CD4-positive, alpha-beta T cell treated with Interleukin-6 at 100 ng/mL for 8 hours (primary cell): ENCODE data around the gene IL1RAP.
"Not testable (repeated sequence)": the region's sequence is repeated elsewhere in the genome, so short reads cannot be mapped to it uniquely, and the experiment has no call there.

Experiments
- DNase-seq: peaks from one replicate; pipeline ENCODE4 v3.0.0-alpha.2; 2020; ENCODE audit warnings: mixed read lengths, low spot score

Gene IL1RAP

DNA sequence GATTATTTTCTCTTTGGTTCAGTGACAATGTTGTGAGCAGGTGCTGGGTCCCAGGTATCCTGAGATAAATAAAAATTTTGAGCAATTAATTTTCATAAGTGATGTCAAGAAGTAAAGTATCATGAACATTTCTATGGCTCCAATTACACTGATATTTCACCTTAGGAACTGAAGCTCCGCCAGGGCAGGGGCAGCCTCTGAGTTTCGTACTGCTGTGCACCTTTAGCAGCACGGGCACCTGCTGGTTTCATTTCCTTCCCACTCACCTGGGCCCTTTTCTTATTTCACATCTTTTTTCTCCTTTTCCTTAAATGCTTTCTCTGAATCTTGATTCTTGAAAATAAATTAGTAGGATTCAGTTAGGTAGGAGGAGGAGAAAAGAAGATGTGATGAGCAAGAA, 1.2 kb upstream of the IL1RAP start:
- no peak for DNase-seq

GRCh38 chr3:190514413-190515153, 698 bp downstream of the IL1RAP start:
- peak; percentile 21 for DNase-seq

DNA sequence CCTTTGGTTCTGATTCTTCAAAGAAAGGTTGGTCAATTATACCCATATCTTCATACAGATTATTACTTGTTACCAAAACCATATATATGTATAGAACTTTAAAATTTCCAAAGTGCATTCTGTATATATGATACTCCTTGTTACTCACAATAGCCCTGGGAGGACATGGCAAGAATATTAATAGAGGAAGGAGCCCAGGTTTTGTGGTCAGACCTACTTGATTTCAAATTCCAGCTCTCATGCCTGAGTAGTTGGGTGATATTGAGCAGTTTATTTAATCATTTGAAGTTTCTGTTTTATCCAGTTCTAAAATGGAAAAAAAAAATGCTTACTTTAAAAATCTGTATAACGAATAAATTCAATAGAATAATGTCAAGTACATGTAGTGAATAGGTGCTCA, 2.5 kb downstream of the IL1RAP start:
- no peak for DNase-seq

GRCh38 chr3:190517687-190518086, 3.8 kb downstream of the IL1RAP start:
- DNase-seq = no peak

DNA sequence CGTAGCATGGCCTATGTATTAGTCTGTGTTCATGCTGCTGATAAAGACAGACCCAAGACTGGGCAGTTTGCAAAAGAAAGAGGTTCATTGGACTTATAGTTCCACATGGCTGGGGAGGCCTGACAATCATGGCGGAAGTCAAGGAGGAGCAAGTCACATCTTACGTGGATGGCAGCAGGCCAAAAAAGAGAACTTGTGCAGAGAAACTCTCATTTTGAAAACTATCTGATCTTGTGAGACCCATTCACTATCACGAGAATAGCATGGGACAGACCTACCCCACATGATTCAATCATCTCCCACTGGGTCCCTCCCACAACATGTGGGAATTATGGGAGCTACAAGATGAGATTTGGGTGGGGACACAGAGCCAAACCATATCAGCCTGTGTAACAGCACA, 4.6 kb downstream of the IL1RAP start:
- not testable (repeated sequence) for DNase-seq

DNA sequence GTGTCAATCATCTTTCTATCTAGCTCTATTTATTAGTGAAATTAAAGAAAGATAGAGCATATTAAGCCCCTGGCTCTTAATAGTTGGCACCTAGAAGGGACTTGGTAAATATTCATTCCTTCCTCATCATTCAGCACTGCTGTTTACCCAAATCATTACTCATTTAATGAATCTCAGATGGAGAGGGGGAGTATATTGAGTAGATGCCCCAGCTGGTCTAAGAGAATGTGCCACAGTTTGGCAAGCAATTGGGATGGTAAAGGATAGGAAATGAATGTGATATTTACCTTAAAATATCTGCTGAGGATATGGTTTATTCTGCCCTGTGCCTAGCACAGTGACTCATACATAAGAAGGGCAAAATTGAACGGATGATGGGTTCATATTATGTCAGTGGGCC, 6.0 kb downstream of the IL1RAP start:
- no peak for DNase-seq

- DNase-seq = no peak
These were observed 8.1 kb downstream of the IL1RAP start for GRCh38 chr3:190521998-190522397.

DNA sequence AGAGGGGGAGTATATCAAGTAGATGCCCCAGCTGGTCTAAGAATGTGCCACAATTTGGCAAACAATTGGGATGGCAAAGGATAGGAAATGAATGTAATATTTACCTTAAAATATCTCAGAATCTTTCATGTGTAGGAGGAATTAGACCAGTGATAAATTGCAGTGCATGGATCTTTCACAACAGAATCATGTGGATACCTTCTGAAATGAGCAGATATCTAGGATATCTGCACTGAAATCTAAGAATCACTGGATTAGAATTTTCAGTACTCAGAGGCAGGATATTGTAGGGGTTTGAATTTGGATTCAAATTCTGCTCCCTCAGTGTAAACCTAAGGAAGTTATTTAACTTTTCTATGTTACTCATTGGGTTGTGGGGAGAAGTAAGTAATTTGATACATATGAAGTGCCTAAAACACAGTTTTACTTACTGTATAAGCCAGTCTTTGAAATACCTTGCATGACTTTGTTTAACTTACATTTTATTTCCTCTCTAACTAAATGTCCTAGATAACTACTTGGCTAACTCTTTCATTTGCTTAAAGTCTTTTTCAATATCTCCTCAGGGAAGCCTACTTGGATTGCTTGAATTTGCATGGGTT, 8.8 kb downstream of the IL1RAP start:
- no peak for DNase-seq

DNA sequence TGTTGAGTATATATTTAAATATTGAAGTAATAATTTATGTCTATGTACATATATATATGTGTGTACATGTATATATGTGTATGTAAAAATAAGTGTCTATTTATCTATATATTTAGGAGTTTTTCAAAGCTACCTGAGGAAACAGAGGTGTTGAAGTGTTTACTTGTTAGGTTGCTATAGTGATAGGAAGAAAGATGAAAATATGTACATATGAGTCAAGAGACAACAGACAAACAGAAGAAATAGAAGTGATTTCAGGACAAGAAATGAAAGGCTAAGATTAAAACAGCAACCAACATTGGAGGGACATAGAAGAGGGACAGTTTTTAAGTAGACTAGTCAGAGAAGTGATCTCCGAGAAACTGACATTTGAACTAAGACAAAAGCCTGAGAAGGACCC, 11.1 kb downstream of the IL1RAP start:
- DNase-seq = no peak

- DNase-seq = no peak
These were observed 11.7 kb downstream of the IL1RAP start for GRCh38 chr3:190525634-190526033.

DNA sequence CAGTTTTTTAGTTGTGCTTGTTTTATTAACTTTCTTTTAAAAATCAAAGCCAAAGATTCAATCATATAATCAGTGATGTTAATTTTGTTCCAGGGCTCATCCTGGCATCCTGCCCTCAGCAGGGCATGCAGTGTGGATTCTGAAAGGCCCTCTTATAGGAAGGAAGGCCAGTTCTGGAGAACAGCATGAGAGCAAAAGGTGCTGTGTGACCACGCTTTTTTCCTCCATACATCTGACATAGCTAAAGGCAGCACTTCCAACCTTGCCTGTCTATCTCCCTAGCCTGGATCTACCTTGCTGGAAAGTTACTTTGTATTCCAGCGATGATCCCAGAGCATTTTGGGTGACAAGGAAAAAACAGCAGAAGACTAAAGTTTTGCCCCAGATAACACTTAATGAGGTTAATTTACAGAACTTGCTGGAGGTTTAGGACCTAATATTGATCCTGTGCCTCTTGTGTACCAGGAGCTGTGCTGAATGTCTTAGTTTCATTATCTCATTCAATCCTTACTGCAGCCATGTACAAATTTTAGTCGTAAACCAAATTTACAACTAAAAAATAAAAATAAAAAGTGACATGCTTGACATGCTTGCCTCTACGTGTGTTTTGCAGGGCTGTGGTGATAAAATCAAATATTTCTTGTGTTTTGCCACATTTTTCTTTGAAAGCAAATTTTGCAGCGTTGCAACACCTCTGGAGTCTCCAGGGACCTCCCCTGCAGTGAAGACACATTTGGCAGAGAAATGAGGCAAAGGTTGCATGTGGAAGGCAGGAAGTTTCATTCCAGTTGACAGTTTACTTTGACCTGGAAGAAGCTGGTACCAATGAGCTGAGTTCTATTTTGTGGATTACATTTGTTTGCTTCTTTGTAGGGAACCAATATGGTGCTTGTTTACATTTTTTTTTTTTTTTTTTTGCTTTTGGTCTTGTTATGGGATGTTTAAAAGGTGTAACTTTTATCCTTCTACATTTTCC, 13.2 kb downstream of the IL1RAP start:
- DNase-seq = no peak

GRCh38 chr3:190528706-190529105, 14.8 kb downstream of the IL1RAP start:
- DNase-seq = no peak

DNA sequence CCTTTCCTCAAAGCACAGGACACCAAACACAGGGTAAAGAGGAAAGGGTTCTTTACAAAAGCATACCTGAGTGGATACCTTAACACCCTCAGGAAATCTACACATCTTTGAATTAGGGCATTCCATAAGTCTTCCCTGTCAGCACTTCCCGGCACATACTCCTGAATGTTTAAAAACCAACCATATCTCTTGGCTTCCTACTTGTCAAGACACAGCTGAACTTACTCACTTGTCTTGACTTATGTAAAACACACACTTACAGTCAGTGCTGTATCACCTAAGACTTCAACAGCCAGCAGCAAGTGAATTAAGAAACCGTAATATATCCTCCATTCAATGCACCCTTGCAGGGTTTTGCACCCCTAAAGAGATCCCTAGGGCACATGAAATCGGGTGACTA, 17.5 kb downstream of the IL1RAP start:
- no peak for DNase-seq

GRCh38 chr3:190532731-190533203, 18.9 kb downstream of the IL1RAP start:
- no peak for DNase-seq

GRCh38 chr3:190533511-190534281, 19.8 kb downstream of the IL1RAP start:
- DNase-seq = no peak

DNA sequence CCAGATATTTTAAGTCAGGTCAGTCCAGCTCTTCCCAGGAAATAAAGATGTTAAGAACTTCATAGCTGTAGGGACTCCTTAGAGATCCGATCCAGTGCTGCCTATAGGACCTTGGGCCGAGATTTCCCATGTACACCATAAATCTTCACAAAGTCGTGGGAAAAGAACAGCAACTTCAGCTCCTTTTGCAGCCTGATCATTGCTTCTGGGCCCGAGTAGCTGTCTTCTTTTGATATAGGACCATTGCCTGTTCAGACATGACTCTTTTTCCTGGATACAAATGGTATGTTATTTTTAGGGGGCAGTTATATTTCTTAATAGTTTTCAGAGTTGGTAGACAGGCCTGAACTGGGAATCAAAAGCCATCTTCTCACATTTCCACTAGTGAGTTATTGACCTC, 20.5 kb downstream of the IL1RAP start:
- no peak for DNase-seq

GRCh38 chr3:190534986-190535385, 21.1 kb downstream of the IL1RAP start:
- DNase-seq = no peak

DNA sequence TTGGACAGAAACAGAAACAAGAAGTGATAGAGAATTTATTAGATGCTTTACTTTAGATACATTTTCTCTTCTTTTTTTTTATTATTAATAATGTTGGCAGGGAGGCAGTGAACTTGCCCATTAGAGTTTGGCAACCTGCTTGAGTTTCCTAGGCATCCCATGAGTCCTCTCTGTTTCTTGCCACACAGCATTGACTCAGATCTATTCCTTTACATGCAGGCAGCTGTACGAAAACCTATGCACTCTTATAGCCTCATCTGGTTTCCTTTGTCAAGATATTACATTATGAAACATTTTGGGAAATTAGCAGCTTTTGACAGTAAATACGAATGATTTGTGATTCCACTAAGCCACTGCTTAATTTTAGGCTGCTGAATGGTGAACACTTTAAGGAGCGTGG, 23.3 kb downstream of the IL1RAP start:
- no peak for DNase-seq

GRCh38 chr3:190538288-190538687, 24.4 kb downstream of the IL1RAP start:
- DNase-seq = no peak

- DNase-seq = no peak
These were observed 25.6 kb downstream of the IL1RAP start for GRCh38 chr3:190539526-190539925.

DNA sequence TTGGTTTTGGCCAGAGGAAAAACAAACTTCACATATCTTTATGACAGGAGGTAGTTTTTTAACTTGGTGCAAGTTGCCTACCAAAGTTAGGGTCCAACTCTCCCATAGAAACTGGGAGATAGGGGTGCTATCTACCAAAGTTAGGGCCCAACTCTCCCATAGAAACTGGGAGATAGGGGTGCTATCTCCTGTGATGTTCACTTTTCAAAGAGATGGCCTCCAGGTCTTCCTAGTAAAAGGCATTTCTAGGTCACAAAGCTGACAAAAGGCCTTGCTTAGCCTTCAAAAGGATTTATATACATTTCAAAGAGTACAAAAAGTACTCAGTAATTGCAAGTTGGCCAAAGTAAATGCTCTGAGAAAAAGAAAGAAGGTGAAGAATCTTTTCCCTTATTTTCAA, 27.1 kb downstream of the IL1RAP start:
- no peak for DNase-seq

DNA sequence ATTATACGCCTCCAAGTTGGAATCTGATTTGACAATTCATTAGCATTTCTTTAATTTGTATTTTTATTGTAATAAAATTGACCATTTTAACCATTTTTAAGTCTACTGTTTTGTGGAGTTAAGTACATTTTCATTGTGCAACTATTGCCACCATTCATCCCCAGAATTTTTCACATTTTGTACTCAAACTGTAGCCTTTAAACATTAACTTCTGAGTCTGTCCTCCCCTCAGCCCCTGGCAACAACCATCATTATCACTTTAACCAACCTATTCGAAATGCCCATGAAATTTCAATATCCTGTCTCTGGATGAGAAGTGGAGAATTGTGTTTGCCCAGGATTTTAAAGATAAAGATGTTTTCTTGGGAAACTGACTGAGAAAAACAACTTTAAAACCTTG, 27.7 kb downstream of the IL1RAP start:
- DNase-seq = no peak
